ENCODE results near the gene MAML2.

Gene MAML2

DNA sequence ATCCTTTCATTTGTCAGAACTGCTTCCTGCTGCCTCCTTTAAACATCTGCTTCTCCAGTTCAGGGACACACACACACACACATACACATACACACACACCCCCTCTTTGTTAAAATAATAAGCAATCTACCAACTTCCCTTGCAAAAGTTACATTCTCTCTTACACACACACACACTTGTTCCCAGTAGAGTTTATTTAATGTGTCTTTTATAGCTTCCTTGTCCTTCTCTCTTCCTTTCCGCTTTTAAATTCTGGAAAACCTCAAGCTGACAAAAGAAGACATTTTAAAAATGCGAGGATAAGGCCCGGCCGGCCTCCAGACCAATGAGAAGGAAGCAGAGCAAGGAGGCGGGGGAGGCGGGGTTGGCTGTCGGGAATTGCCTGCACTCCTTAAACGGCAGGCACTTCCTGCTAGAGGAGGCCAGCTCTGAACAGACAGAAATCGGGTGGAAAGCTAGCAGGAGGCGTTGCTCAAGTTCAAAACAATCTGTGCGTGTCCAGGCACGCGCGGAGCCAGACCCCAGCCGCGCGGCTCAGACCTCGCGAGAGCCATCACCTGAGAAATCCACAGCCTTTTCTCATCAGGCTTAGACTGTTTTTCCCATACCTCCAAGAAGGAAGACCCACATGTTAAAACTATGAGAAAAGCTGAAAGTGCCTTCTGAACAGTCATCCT lies 99.9 kb downstream of the MAML2 start:
- DNase-seq (ENCODE audit: low read depth in 2 of 3, low spot score in 1 of 3), result peak; percentile 71 to 85 (median 82)

DNA sequence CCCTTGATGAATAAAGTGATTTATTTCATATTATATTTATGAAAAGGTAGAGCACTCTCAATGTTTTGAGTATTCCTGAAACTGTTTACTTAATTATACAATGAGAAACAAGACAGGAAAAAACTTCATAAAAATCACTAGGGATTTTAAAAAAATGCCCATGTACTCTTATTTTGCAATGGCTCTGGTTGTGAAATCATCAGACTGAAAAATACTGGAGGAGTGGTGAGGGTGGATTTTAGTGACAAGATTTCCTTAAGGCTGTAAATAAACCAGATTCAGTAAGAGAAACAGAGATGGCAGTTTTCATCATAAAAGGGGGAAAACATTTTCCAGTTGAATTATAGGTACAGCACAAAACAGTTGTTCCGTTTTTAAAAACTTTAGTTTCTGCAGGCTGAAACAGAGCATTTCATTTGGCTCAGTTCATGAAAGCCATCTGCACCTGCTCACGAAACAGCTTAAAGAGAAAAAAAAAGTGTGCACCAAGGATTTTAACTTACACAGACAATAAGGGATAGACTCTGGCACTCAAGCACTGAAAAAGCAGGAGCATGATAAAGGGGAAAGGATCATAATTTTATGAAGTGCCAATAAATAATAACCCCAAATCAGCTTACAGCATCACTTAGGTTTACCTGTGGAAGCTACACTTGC lies 100.7 kb downstream of the MAML2 start:
- DNase-seq (ENCODE audit: low read depth in 2 of 3, low spot score in 1 of 3), result no peak

DNA sequence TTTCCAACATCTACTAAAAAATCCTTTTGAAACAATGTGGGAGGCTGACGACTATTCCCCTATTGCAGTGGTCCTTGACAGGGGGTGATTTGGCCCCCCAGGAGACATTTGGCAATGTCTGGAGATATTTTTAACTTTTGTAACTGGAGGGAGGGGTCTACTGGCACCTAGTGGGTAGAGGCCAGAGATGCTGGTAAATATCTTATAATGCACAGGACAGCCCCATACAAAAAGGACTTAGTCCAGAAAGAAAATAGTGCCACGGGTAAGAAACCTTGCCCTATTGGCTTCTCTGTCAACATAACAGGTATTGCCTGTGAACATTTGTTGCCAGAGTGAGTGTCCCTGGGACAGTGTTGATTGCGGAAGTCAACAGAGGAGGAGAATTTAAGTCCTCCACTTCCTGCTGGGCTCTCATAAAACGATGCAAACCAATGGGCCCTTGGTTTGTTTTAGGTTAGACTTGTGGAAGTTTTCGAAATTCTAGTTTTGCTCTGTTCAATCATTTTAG lies 101.6 kb downstream of the MAML2 start:
- no peak for DNase-seq (ENCODE audit: low read depth in 2 of 3, low spot score in 1 of 3)

DNA sequence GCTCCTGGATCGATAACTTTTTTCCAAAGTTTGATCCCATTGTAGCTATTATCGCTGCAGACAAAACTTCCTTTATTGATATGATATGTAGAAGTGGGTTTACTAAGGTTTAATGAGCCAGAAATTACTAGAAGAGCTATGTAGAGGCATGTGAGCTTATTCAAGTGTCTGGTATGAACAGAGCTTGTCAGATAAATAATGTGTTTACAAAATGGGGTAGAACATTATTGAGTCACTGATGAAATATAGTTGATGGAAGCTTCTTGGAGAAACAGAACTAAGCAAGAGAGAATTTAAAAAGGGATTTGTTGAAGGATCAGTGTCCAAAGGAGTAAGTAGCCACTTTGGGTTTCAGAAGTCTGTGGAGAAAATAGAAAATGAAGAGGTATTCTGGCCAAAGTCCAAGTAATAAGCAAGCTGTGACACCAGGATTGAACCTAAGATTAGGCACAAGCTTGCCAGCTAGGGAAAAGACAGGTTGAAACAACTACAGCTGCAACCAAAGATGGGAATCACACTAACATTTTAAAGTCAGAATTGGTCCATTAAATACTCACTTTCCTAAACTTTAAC lies 104.3 kb downstream of the MAML2 start:
- no peak for DNase-seq (ENCODE audit: low read depth in 2 of 3, low spot score in 1 of 3)

DNA sequence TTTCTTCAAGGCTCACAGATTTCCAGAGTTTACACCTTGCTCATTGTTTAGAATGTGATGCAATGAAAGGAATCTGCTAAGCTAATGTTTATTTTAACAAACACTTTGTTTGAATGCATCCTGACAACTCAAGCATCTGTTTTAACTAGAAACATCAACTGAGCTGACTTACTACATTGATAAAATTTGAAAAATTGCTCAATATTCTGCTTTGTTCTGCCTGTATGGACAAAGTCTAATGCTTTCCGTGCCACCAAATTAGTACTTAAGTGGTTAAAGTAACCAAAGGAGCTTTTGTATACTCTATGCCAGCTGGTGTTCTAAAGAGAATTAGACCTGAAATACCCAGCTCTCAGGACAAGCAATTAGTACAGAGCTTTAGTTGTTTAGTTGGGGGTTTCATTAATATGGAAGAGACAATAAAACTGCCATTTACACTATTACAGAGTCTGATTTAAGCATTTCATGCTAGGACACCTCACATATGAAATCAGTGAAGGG lies 105.2 kb downstream of the MAML2 start:
- no peak for DNase-seq (ENCODE audit: low read depth in 2 of 3, low spot score in 1 of 3)

DNA sequence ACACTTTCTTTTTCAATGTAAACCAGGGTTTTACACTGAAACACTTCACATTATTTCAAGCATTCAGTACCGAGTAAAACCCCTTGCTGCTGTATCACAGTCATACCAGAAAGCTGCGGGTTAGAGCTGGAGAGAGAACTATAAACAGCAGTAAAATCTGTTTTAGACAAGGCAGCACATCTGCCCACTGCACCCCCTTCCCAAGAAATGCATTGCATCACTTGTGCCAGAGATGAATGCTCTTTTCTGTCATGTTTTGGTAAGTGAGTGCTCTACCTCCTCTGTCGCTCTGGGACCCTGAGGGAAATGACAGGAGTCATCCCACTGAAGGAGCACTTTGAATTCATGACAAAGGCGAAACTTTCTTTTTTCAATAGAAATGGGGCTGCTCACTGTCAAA lies 107.2 kb downstream of the MAML2 start:
- peak; percentile 39 to 73 (median 69) for DNase-seq (ENCODE audit: low read depth in 2 of 3, low spot score in 1 of 3)

DNA sequence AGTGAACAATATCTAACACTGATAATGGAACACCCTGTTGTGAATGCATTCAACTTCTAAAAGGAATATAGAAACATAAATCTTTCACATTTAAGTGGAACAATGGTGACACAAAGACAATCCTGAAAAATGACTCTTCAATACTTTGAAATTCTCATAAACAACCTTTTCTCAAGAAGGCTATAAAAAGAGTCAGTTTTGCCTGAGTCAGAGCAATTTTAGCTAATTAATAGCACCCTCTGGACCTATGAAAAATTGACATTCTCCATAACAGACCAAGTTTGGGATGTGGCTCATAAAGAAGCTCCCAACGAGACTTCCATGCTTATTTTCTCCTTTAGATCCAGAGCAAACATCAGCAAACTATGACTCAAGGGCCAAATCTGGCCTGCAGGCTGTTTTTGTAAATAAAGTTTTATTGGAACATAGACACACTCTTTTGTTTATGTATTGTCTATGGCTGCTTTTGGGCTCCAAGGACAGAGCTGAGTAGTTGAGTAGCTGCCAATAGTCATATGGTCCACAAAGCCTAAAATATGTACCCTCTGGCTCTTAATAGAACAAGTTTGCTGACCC lies 108.0 kb downstream of the MAML2 start:
- no peak for DNase-seq (ENCODE audit: low read depth in 2 of 3, low spot score in 1 of 3)

DNA sequence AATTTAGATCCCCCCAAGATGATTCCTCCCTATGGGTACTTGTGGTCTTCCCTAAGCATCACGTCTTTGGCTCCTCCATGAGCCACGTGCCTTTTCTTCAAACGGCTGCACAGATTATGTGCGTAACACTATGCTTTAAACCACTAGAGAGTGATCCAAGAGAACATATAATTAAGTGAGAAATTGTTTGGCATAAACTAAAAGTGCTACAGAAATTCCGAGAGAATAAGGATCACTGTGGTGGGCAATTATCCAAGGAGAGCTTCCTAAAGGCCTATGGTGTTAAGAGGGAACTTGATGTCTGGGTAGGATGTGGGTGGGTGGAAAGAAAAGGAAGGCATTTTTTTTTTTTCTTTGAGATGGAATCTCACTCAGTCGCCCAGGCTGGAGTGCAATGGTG lies 110.9 kb downstream of the MAML2 start:
- no peak for DNase-seq (ENCODE audit: low read depth in 2 of 3, low spot score in 1 of 3)

DNA sequence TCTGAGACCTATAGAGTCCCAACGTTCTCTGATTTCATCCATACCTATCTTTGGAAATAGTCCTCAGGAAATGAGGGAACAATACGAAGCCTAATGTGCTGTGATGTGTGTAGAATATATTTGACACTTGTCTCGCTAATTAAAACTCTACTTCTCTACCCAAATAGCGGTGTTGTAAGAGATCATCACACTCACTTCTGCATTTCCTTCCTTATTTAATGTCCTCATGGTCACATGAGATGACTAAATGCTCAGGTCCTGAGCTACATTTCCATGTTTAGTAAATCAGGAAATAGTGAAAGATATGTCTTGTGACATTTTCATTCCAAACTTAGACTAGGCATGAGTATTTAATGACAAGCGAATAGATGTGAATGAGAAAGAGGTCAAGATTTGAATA lies 112.3 kb downstream of the MAML2 start:
- DNase-seq (ENCODE audit: low read depth in 2 of 3, low spot score in 1 of 3), result no peak

DNA sequence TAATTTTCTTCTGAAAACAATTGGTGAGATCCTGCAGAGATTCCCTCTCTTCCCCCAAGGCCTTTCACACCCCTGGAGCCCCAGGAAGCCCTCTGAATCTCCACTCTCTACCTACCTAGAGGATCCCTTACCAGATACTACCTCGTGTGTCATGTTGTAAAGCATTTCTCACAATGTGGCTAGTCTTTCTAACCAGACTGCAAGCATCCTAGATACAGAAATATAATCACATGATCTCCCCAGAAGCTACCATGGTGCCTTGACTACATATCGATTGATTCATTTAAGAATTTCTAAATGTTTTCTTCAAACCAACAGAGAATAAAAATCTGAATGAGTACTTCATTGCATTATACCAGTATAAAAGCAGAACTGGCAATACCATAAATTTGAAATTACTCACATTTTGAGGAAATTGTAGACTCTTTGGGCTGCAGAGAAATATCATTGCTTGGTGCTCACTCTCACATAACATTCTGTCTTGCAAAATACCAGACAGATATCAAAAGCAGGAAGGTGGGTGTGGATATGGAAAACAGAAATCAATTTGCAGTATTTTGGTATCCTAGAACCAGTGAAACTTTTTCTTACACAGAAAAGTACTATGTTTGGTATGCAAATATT lies 113.5 kb downstream of the MAML2 start:
- DNase-seq (ENCODE audit: low read depth in 2 of 3, low spot score in 1 of 3), result no peak

DNA sequence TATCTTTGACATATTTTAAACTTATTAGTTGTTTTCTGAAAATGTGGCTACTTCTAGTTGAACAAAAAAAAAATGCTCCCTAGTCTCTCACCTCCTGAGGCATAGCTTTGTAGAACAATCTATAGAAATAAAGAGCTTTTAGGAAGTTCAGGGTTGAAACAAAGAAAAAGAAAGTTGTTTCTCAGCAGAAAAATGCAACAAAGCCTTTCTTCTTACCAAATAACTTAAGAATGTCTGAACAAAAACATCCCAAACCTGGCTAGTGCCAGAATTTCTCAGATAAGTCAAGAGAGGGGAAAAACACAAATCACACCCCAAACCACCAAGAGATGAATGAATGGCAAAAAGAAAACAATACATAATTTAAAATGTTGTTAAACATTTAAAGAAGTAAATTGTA lies 114.1 kb downstream of the MAML2 start:
- DNase-seq (ENCODE audit: low read depth in 2 of 3, low spot score in 1 of 3), result no peak

DNA sequence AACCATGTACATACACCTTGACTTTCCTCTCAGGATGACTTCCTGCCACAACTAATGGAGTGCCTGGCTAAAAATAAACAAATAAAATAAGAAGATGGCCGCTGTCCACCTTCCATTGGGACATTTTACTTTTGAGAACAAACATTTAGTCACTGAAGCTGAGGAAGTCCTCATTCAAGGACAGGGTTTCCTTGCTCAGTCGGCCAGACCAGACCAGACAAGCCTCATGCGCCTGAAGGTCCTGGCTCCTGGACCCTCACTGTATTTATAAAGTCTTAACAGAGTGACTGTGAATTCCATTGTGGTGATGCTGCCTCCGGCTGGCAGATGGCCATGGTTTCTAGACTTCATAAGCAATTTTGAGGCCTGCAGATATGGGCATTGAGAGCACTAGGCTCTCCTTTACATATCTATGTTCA lies 114.5 kb downstream of the MAML2 start:
- no peak for DNase-seq (ENCODE audit: low read depth in 2 of 3, low spot score in 1 of 3)

DNA sequence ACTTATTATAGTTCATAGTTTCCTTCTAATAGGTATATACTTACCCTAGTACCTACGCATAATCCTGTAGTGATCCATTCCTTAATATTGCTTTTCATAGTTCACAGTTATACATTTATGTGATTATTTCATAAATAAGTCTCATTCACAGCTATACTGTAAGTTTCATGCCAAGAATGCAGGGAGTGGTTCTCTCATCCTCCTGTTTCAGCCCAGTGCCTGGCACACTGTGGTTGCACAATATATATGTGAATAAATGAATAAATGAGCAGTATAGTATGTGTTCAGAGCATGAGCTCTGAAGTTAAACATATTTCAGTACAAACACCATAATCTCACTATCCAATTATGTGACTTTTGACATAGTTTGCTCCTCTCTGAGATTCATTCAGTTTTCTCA lies 115.8 kb downstream of the MAML2 start:
- DNase-seq (ENCODE audit: low read depth in 2 of 3, low spot score in 1 of 3), result no peak

DNA sequence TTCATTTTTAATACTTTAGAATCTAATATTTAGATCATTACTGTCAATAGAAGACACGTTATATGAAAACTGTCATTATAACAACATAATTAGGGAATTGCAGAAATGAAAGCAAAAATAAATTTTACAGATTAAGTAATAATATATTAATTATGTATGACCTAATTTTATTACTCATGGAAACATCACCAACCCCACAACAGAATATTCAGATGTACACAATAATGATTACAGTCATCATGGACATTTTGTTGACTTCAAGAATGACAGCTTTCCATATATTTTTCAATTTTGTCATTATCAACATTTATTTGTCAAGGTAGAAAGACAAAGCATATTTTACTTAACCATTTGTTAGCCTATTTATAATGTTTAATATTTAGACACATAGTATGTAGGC lies 119.9 kb downstream of the MAML2 start:
- no peak for DNase-seq (ENCODE audit: low read depth in 2 of 3, low spot score in 1 of 3)

DNA sequence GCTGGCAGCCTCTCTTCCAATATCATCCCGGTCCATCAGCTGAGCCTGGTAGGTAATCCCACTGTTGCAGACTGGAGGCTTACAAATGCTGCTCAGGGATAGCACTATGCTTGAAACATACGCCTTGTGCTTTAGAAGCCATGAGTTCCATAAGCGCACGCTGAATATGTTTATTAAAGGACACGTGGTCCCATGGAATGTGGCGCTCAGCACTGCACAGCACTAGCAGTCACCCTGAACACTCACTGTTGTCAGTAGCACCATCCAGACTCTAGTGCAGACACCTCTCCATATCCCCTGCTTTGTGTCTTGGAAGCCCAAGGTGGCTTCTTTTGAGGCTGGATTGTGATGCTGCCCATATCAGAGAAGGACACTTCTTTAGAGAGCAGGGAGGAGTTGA lies 120.9 kb downstream of the MAML2 start:
- DNase-seq (ENCODE audit: low read depth in 2 of 3, low spot score in 1 of 3), result no peak

DNA sequence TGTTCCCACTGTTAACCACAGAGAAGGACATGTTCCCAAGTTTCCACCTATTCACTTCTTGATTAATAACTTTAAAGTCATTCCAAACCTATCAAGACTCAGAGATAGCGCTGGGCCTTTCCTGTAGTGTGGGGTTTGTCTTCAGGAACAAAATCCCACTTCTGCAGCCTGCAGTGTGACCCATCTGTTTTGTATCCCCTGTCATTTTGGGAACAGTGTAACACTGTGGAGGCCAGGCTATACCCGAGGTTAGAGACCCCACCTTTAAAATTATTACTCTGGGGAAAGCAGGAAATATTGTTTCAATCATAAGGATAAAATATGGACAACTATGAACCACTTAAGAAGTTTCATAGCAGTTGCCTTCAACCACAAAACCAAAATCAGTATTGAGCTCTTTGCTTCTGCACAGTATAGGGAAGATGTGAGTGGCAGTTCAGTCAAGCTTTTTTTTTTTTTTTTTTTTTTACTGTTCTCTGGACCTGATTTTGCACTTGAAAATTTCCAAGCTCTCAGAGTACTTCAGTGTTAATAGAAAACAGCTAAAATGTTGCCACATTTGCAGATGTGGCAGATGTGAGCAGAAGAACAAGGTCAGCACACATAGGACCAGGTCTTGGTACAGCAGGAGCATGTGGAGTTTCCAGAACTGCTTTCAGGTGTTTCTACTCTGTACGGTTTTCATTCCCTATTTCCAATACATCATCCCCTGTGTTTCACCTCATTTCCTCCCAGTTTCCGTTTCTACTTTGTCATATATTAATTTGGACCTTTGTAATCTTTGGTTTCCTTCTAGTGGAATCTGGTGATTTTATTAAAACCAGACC lies 121.5 kb downstream of the MAML2 start:
- no peak for DNase-seq (ENCODE audit: low read depth in 2 of 3, low spot score in 1 of 3)

DNA sequence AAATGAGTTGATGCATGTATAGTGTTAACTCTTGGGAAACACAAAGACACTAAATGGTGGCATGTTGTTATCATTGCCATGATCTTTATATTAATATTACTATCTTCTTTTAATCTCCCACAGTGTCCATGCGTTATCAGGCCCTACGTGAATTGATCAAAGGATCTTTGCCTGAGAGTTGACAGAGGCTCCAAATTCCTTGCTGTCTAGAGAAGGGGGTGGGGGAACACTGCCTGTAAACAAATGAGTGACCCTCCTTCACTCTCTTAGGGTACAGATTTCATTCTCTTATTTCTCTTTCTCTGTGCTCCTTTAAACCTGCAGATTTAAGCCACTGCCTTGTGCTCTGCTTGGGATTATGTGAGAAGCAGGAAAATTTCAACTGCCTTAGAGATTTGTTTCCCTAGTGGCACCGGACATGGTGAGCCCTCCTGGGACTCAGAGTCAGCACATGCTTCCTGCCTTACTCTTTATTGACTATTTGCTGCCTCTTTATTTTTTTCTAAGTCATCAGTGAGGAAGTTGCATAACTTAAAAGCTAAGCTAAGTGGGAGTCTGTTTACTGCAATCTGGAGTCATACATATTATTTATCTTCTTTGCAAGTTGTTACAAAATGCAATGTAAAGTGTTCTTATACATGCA lies 122.9 kb downstream of the MAML2 start:
- no peak for DNase-seq (ENCODE audit: low read depth in 2 of 3, low spot score in 1 of 3)

DNA sequence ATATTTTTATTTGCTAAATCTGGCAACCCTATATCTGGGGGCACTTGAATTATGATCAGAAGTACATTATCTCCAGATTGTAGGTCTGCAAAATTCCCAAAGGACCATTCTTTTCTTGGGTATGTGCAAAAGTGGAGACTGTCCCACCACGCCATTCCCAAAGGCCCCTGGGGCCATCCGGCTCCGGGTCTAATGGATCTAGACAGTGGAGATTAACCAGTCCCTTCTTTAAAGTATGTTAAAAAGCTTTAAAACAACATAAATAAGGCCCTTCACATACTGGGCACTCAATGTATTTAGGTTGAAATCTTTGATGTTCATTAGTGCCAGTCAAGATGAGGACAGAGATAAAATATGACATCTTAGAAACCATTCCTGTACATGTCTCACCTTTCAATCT lies 124.1 kb downstream of the MAML2 start:
- DNase-seq (ENCODE audit: low read depth in 2 of 3, low spot score in 1 of 3), result no peak

DNA sequence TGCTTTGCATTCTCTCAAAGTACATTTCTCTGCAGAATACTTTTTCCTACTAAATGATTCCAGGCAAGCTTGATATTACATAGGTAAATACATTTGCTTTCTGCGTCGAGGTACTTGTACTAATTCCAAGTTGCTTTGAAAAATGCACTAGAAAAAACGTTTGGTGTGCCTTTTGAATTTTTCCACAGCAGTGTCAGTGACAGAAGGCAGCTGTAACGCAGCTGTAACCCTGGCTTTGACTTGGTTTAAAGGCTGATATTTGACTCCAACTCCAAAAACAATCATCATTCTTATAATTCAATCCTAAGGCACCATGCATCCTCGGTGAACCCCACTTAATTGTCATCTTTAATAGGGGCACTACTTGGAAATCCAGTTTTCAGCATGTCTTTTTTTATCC lies 125.0 kb downstream of the MAML2 start:
- DNase-seq (ENCODE audit: low read depth in 2 of 3, low spot score in 1 of 3), result no peak

DNA sequence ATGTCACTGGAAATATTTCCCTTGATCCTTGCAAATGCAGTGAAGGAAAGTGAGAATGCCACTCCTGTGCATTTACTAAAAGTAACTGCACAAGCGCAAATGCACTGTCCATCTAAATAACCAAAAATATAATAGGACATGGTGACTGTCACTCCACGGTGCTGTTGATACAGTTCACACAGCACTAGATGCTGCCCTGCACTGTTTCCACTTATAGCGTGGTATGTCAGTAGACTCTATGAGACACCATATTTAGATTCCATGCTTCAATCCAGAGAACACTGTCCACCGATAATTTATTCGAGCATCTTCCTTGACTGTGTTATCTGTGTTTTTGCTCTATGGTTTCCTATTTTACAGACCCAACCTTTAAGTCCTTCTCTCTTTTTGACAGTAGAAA lies 125.8 kb downstream of the MAML2 start:
- DNase-seq (ENCODE audit: low read depth in 2 of 3, low spot score in 1 of 3), result no peak
